Renal cortex interstitium (tissue), 11 donors: ENCODE data around the gene SLC25A21. TPM values are rescaled to one million over a fixed set of nuclear protein-coding genes. Genes with fewer than 3 reads are reported as not detected.
"Not testable (repeated sequence)": the region's sequence is repeated elsewhere in the genome, so short reads cannot be mapped to it uniquely, and the experiment has no call there.

Source experiments
- DNase-seq, 11 donors: peaks; one replicate each; pipeline ENCODE4 v3.0.0-alpha.2; 2013; ENCODE audit warnings: low read depth in 9 of 11, low spot score in 4 of 11; ENCODE audit errors: extremely low read depth in 1 of 11
- polyA plus RNA-seq, 3 donors: library from polyadenylated mRNA; unstranded; fragments of 120-200 nt; gene quantifications; one replicate each; pipeline ENCODE4 v1.2.1, GENCODE V29; 2013; ENCODE audit not compliant: insufficient read length in 3 of 3

Gene SLC25A21
- polyA plus RNA-seq, 3 donors: 3.2 to 4.2 (median 3.5) TPM

DNA sequence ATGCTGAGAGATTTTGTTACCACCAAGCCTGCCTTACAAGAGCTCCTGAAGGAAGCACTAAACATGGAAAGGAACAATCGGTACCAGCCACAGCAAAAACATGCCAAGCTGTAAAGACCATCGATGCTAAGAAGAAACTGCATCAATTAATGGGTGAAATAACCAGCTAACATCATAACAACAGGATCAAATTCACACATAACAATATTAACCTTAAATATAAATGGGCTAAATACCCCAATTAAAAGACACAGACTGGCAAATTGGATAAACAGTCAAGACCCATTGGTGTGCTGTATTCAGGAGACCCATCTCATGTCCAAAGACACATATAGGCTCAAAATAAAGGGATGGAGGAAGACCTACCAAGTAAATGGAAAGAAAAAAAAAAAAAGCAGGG is 17.3 kb upstream of the SLC25A21 start:
- DNase-seq: not testable (repeated sequence)

DNA sequence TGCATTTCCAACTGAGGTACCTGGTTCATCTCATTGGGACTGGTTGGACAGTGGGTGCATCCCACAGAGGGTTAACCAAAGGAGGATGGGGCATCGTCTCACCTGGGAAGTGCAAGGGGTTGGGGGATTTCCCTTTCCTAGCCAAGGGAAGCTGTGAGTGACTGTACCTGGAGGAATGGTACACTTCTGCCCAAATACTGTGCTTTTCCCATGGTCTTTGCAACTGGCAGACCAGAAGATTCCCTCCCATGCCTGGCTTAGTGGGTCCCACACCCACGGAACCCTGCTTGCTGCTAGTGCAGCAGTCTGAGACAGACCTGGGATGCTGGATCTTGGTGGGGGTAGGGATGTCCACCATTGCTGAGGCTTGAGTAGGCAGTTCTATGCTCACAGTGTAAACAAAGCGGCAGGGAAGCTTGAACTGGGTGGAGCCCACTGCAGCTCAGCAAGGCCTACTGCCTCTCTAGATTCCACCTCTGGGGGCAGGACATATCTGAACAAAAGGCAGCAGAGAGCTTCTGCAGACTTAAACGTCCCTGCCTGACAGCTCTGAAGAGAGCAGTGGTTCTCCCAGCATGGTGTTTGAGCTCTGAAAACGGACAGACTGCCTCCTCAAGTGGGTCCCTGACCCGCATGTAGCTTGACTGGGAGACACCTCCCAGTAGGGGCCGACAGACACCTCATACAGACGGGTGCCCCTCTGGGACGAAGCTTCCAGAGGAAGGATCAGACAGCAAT is 15.6 kb upstream of the SLC25A21 start:
- DNase-seq: not testable (repeated sequence)

DNA sequence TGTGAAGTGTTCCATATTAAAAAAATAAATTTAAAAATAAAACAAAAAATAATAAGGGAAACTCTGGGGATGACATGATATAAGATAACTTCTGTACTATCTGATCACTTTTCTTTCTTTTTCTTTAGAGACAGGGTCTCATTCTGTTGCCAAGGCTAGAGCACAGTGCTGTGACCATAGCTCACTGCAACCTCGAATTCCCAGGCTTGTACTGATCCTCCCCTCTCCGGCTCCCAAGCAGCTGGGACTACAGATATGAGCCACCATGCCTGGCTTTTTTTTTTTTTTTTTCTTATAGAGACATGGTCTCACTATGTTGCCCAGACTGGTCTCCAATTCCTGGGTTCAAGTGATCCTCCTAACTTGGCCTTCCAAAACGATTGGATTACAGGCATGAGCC is 14.9 kb upstream of the SLC25A21 start:
- DNase-seq: no peak

DNA sequence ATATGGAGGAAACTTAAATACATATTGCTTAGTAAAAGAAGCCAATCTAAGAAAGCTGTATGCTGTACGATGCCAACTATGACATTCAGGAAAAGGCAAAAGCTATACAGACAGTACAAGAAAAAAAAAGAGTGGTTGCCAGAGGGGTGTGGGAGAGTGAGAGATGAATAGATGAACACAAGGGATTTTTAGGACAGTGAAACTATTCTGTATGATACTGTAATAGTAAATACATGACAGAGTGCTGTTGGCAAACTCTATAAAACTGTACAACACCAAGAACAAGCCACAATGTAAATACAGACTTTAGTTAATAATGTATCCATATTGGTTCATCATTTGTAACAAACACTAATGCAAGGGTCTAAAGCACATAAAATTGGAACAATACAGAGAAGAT is 14.5 kb upstream of the SLC25A21 start:
- DNase-seq: no peak

DNA sequence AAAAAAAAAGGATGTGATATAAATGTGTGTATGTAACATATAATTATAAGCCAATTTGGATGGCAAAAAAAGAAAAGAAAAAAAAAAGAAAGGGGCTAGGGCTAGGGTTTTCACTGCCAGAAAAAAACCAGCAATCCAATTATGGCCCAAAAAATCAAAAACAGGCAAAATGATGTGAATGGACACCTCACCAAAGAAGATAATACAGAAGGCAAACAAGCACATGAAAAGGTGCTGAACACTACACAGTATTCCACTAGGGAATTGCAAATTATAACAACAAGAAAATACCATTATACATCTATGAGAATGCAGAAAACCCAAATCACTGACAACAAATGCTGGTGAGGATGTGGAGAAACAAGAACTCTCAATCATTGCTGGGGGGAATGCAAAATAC is 13.3 kb upstream of the SLC25A21 start:
- DNase-seq: no peak

DNA sequence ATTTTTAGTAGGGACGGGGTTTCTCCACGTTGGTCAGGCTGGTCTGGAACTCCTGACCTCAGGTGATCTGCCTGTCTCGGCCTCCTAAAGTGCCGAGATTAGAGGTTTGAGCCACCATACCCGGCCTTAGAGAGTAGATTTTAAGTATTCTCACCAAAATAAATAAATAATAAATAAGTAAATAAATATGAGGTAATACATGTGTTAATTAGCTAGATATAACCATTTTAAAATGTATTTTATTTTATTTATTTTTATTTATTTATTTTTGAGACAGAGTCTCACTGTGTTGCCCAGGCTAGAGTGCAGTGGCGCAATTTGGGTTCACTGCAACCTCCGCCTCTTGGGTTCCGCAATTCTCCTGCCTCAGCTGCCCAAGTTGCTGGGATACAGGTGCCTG is 12.1 kb upstream of the SLC25A21 start:
- DNase-seq: not testable (repeated sequence)

DNA sequence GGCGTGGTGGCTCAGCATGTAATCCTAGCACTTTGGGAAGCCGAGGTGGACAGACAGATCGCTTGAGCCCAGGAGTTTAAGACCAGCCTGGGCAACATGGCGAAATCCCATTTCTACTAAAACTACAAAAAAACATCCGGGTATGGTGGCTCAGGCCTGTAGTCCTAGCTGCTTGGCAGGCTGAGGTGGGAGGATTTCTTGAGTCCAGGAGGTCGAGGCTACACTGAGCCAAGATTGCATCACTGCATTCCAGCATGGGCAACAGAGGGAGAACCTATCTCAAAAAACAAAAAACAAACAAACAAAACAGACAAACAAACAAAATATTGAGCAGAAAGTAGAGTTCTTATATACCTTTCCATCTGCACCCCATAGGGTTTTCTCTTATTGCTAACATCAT is 9.0 kb upstream of the SLC25A21 start:
- DNase-seq: no peak

DNA sequence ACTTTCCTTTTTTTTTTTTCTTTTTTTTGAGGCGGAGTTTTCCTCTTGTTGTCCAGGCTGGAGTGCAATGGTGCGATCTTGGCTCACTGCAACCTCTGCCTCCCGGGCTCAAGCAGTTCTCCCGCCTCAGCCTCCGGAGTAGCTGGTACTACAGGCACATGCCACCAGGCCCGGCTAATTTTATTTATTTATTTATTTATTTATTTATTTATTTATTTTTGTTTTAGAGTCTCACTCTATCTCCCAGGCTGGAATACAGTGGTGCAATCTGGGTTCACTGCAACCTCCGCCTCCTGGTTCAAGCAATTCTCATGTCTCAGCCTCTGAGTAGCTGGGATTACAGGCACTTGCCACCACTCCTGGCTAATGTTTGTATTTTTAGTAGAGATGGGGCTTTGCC is 8.5 kb upstream of the SLC25A21 start:
- not testable (repeated sequence) for DNase-seq

DNA sequence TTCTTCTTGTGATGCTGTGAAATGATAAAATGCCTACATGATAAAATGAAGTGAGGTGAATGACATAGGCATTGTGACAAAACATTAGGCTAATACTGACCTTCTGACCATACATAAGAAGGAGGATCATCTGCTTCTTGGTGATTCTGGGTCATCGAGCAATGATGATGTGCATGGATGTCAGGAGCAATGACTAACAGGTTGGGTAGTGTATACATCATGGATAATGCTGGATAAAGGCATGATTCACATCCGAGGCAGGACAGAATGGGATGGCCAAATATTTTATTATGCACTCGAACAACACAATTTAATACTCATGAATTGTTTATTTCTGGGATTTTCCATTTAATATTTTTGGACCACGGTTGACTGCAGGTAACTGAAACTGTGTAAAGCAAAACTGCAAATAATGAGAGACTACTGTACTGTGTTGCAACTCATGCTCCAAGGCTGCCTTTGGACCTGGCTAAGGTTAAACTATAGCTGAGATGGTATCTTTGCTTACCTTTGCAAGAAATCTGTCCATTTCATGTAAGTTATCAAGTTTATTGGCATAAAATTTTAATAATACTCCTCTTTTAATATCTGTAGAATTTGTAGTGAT is 7.6 kb upstream of the SLC25A21 start:
- no peak for DNase-seq

DNA sequence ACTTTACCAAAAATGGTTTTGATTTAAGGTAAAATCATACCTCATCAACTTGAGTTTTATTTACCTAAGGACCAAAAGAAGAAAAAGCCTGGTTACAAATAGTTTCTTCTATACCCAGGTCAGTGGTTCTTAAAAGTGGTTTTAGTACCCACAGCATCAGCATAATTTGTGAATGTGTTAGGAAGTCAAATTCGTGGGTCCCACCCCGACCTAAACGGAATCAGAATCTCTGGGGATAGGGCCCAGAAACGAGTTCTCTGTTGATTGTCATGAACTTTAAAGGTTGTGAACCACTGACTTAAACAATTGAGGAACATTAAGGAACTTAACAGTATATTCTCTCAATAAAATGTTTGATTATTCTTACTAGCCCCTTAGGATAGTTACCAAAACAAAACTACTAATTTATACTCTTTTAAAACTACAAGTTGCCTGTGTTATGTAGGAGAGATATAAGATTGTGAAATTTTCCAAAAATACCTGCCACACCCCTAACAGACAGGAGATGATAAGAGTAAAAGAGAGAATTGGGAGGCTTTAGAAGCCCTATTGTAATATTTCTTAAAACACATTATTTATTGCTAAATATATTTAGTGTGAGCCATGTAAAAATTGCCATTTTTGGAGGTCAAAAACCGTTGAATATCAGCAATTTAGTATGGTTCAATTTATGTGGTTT is 669 bp upstream of the SLC25A21 start:
- DNase-seq: no peak

DNA sequence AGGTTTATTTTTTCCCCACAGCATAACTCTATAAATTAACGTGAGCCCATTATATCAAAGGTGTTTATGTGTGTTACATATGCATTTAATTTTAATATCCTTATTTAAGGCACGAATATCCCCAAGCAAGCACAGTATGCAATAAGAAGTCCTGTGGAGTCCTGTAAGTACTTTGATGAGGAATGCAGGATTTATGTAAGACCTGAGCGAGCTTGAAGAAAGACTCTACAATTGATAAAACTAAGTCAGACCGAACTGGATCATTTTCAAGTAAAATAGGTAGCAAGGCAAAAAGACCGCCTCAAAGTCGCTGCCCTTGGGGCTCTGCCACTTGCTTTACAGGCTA is 755 bp downstream of the SLC25A21 start:
- DNase-seq: no peak

DNA sequence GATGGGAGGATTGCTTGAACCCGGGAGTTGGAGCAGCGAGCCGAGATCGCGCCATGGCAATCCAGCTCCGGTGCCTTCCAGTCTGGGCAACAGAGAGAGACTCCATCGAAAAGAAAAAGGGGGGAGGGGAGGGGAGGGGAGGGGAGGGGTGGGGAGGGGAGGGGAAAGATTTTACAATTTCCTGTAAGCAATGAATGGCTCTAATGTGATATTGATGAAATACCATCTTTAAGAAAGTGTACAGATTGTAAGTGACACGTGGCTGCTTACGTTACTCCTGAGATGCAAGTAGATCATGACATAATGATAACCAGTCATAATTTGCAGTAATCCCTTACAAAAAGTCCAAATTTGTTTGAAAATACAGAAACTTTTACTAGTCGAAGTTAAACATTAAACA is 1.4 kb downstream of the SLC25A21 start:
- DNase-seq: no peak

DNA sequence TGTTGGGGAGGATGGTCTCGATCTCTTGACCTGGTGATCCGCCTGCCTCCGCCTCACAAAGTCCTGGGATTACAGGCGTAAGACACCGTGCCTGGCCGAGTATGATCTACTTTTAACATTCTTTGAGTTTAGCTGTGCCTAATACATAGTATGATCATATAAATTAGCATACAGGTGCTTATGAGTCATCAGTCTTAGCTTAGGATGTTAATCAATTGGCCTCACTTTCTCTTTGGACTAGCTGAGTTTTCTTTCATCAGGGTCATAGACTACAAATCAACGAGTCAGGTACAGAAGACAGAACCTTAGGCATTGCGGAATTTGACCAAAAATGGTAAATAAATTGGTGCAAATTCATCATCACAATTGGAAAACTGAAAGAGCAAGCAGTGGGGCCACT is 2.2 kb downstream of the SLC25A21 start:
- DNase-seq: no peak

DNA sequence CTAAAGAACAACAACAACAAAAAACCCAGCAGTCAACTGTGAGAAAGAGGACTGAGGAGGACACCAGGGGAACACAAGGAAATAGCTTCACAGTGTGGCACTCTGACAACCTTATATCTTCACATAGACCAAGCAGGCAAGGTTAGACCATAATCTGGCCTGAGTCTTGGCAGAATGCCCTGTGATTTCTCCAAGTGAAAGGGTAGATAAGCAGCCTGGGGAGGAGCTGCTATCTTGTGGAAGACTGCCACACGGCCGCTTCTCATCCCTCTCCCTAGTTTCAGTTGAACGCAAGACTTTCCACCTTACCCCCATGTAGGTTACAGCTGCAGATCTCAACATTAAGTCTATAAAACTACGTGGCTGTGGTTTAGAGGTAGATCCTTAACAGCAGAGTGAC is 3.7 kb downstream of the SLC25A21 start:
- DNase-seq: no peak

DNA sequence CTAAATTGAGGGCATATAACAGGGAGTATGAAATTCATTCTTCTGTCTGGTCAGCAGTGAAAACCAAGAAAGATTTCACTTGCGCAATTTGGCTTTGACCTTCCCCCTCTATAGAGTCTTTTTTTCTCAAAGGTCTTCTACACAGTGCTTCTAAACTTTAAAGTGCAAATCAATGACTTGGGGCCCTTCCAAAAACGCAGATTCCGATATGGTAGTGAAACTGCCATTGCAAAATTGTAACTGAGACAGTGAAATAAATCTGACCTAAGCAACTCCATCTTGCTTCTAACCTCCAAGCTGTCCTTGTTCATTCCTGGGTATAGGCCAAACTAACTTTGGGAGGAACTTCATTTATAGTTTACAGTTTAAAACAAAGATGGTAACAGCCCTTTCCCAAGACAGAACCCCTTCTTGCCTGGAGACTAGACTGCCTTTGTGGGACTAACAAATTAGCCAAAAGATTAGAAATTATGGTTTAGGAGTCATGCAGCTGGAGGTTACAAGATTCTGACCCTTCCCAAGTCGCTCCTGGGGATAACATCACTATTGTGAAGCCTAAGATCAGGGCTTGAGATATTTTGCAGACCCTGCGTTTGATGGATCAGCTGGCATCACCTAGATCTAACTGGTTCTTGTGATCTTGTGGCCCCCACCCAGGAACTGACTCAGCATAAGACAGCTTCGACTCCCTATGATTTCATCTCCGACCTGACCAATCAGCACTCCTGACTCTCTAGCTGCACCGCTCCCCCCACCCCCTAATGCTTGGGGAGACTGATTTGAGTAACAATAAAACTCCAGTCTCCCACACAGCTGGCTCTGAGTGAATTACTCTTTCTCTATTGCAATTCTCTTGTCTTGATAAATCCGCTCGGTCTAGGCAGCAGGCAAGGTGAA is 5.0 kb downstream of the SLC25A21 start:
- no peak for DNase-seq

DNA sequence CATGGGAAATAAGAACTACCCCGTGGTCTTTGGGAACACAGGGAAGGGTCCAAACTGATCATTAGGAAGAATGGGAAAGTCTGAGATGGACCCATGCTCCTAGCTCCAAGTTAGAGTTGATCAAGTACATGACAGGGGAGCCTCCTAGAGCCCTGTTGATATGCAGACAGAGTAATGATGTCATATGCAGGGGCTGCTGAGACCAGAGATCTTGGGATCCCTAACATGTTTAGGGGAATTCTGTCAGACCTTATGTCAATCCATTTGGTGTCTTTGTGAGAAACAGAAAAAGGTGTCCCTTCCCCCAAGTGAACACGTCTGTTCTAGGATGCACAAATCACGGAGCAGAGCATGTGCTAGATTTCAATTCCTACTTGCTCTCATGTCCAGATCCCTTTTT is 6.6 kb downstream of the SLC25A21 start:
- no peak for DNase-seq

DNA sequence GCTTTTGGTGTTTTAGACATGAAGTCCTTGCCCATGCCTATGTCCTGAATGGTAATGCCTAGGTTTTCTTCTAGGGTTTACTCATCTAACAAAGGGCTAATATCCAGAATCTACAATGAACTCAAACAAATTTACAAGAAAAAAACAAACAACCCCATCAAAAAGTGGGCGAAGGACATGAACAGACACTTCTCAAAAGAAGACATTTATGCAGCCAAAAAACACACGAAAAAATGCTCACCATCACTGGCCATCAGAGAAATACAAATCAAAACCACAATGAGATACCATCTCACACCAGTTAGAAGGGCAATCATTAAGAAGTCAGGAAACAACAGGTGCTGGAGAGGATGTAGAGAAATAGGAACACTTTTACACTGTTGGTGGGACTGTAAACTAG is 10.1 kb downstream of the SLC25A21 start:
- not testable (repeated sequence) for DNase-seq

DNA sequence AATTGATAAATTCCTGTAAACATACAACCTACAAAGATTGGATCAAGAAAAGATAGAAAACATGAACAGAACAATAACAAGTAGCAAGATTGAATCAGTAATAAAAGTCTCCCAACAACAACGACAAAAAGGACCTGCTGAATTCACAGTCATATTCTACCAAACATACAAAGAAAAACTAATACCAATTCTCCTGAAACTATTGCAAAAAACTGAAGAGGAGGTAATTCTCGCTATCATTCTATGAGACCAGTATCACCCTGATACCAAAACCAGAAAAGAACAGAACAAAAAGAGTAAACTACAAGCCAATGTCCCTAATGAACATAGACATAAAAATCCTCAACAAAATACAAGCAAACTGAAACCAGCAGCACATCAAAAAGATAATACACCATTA is 14.4 kb downstream of the SLC25A21 start:
- DNase-seq: no peak

DNA sequence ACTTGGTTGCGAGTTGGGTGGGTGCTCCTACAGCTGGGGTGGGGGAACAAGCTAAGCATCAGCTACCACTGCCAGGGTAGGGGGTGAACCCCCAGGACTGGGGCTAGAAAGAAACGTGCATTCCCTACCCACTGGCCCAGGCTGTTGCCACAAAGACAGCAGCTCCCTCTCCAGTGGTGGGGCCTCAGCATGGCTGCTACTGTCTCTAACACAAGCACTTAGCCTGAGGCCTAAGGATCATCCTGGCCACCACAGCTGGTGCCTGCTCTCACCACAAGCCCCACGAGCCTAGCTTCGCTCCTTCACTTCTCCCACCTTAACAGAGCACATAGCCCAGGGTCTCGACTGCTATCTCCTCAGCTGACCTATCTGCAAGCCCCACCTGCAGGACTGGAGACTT is 18.9 kb downstream of the SLC25A21 start:
- no peak for DNase-seq

DNA sequence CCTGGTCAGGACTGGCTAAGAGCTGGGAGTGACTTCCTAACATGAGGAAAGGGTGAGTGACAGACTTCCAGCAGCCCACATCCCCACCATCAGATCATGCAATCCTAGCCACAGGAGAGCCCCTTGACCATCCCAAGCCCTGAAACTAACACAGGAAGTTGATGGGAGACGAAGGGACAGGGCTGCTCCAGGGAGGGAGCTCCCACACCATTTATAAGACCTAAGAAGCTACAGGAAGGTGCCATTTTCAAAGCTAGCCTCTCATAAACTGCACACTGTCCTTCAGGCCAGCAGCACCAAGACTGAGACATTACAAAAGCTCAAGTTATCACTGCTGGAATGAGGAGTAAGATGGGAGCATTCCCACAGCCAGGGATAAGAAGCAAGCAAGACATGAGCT is 19.4 kb downstream of the SLC25A21 start:
- no peak for DNase-seq
